Measurements from ENCODE around the gene FAM20C.

Gene FAM20C

GRCh38 chr7:159370-160270 lies 32.8 kb upstream of the FAM20C start:
- no peak for FAIRE-seq

DNA sequence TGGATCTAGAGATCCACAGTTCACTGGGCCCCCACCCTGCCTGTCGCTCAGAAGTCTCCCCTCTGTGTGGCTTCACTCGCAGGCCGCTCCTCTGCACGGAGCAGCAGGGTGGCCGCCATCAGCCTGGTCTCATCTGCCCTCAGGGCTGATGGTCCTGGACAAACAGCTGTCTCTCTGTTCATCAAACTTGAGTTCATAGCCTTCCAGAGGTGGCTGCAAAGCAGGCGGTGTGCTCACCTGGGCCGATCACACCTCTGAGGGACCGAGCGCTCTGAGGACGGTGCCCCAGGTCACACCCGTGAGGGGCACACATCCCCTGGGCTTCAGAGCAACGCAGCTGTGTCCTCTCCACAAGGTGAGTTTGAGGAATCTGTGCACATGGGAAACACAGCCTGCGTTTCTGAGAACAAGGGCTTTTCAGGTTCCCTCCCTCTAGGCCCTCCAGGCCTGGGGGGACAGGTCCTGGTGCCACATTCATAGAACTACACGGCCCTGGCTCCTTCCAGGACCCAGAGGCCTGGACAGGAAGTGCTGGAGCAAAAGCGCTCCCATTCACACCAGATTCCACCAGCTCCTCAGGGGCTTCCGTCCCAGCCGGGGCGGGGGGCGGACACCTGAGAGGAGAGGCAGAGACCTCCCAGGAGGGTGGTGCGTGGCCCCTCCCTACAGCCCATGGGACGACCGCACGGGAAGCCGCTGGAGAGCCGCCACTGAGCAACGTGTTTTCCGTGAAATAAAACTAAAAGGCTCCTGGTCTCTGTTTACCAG lies 31.2 kb upstream of the FAM20C start:
- FAIRE-seq, result no peak

DNA sequence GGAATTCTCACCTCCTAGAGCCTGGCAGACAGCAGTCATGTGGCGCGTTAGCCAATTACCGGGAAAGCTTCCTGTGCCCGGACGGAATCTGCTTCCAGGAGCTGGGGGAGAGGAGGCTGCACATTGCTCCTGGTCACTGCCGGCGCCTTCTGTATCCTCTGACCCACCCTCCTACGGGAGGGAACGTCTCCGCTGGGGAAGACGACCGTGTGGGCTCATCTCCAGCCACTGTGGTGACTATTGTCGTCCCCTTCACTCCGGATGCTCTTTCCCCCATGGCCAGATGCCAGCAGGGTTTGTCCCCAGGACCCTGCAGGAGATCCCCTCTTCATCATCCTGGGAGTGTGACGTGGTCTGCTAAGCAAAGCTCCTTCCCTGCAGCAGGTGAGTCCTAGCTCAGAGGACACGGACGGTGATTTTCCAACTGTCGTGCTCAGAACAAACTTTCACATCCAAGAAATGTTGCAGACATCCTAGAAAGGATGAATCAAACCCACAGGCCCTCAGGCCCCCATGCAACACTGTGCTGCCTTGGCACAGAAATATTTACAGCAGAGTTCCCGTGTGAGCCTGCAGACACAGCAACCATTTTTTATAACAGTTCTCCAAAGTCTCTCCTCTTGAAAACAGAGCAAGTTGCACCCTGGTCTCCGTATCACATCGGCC lies 29.6 kb upstream of the FAM20C start:
- FAIRE-seq, result no peak

GRCh38 chr7:163298-163695 lies 29.1 kb upstream of the FAM20C start:
- no peak for FAIRE-seq

DNA sequence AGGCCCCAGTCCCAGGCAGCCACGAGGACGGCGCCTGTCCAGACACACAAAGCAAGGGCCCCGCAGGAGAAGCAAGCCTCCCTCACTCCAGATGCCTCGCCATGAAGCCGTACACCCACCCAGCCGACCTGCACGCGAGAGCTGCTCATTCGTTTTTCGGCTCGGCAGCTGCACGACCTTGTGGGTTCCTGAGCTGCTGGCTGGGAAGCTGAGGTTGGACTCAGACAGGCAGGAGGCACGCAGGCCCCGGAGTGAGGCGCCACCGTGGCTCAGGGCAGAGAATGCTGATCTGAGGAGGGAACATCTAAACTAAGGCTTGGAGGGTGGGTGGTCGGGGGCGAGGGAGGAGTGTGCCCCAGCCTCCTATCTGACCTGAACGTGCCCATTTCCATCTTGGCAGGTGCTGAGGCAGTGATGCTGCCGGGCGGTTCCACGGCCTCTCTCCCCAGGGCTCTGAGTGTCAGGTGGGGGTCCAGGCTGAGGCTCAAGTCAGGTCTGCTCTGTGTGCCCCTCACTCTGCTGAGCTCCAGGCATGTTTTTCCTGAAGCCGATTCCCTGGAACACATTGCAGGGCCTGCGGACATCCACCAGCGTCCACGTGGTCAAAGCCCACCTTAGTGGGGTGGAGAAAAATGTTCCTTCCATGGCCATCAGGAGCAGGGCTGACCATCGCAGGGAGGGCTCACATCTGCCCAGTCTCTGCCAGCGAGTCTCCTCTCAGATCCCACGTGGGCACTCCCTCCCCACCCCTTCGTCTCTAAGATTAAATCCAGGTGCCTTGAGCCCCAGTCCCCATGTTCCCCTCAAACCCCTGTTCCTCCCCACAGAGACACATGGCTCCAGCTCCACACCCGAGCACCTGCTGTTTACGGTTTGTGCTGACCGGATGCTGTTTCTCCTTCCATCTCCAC lies 28.1 kb upstream of the FAM20C start:
- no peak for FAIRE-seq

GRCh38 chr7:164882-165660 lies 27.3 kb upstream of the FAM20C start:
- FAIRE-seq, result no peak

- no peak for FAIRE-seq
Observed at GRCh38 chr7:165661-166337, 26.6 kb upstream of the FAM20C start.

DNA sequence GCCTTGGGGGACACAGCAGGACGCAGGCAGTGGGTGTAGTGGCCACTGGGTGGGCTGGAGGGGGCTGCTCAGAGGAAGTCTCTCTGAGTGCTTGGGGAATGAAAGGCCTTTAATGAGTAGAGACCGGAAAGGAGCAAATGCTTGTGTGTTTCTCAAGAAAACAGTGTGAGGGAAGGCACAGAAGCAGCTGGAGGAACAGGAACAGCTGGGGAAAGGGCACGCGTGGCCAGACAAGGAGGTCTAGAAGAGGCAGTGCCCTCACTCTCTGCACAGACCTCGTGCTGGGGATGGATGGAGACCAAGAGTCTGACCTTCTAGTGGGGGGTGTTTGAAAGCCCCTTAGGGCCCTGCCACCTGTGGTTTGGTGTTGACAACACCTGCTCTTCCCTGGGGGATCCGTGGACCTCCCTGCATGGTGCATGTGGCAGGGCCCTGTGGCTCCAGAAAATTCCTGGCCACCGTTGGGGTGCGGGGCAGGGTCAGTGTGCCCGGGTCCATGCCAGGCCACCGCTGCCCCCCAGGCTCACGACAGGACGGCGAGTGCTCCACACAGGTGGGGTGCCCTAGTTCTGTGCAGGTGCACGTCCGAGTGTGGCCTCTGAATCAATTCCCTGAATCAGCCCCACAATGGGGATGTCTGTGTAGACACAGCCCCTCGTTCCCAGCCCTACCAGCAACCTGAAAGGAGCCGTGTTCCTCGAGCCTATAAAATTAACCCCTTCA lies 25.9 kb upstream of the FAM20C start:
- FAIRE-seq, result no peak

DNA sequence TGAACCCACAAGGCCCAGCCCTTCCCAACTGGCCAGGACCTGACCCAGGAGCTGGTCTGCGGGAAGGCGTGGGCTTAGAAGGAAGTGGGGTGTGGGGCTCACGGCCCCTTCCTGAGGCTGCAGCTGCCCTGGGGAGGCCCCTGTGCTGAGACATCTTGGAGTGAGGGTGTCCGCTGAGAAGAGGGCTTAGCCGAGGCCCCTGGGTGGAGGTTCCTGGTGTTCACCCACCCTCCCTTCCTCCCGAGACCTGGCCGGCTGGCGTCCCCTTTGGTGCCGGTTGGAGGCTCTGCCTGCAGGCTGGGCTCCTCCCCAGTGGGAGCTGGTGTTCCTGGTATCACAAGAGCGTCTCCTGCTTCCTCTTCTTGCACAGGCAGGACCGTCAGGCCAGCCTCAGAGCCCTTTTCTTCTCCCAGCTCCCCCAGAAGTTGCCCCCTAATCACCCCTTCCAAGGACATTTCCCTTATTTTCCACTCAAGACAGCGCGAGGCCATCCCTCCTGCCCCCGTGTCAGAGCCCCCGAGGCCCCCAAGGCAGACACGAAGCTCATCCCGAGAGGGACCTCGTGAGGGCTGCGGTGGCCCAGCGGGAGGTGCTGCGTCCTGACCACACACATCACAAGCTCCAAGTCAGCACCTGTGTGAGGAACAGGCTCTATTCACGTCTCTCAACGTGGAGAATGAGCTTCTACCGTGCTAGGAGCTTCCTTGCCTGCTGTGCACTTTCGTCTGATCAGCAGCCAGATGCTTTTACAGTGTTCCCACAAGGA lies 25.1 kb upstream of the FAM20C start:
- FAIRE-seq, result no peak

DNA sequence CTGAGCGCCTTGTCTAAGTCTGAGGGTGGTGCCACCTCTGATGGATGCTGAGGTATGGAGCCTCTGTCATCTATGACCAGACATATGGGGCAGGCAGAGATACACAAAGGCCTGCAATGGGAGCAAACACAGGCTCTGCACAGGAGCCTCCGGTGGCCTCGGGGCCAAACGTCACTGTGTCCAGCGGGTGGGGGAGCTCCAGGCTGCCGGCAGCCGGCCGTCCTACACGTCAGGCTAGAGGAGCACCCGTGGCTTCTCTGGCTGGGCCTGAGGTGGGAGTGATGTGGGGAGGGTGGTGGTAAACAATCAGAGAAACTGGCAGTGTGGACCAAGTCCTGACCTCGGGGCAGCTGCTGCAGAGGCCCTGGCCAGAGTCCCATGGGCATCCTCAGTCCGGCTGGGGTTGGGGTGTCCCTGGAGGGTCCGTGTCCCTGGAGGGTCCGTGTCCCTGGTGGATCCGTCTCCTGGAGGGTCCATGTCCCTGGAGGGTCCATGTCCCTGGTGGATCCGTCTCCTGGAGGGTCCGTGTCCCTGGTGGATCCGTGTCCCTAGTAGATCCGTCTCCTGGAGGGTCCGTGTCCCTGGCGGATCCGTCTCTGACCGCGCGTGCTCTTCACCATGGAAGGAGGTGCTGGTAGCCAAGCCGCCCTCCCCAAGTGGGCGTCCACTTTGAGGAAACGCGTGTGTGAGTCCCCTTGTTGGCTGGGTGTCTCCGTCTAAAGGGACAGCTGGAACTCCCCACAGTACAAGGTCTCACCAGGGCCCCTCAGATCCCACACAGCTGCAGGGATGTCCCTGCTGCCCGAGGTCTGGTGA lies 24.2 kb upstream of the FAM20C start:
- no peak for FAIRE-seq

DNA sequence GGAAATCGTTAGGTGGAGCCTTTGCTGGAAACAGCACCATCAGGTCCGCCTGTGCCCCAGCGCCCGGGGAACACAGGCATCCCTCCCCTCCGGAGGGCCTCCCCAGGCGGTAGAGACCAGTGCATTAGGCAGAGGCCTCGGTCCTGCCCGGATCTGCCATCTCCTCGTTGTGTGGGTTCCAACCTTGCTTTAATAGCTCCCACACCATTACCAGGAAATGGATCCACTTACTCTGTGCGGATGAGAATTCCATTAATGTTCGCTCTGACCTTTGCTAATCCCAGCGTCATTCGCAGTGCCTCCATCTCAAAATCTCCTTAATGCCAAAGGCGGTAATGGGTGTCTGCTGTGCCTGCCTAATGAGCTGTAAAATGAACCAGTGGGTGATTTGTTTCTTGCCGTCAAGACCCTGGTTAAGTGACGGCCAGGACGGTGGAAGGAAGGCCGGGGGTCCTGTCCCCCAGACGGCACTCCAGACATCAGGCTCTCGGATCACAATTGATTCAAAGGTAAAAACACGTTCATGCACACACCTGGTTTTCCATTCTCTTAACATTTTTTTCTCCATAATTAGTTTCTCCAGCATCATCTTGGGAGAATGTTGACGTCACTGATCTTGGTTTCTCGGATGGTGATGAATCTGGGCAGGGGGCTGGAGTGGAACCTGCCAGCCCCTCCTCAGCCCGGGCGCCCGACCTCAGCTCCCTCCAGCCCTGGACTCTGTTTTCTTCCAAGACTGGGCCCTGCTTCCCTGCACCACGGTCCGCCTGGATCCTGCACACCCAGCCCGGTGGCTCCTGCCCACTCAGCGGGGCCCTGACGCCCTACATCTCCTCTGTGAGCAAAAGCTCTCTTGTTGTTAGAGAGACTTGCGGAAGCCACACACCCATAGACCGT lies 22.8 kb upstream of the FAM20C start:
- no peak for FAIRE-seq

DNA sequence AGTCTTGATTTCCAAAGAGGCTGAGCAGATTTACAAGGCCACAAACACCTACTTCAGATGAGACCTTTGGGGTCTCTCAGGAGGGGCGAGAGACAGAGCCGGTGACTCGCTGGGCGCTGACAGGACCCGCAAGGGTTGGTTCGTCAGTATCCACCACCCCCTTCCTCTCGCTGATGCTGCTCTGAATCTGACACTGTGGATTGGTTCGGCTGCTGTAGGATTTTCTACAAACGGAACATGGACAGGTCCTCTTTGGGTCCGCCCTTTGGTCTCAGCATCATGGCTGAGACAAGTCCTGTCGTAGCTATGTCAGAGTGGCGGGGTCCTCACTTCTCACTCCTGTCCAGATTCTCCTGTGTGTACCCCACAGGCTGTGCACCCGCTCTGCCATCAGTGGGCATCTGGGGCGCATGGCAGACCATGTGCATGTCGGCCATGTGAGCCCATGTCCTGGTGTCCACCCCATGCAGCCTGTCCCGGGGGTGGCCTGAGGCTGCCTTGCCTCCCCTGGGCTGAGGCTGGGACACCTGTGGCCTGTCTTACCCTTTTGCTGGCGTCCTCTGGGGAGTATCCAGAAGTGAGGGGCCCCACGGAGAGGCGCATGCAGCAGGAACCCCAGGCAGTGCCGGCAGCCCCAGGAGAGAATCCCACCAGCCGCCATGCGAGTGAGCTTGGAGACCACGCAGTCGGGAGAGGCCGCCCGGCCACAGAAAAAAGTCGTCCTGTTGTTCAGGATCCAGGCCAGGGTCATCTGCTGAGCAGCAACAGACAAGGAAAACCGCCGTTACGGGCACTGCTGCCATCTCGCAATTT lies 21.6 kb upstream of the FAM20C start:
- no peak for FAIRE-seq

GRCh38 chr7:171364-171904 lies 20.9 kb upstream of the FAM20C start:
- no peak for FAIRE-seq

- no peak for FAIRE-seq
Observed at GRCh38 chr7:171912-172515, 20.4 kb upstream of the FAM20C start.

GRCh38 chr7:173209-173918 lies 19.0 kb upstream of the FAM20C start:
- FAIRE-seq, result no peak

Measured in TTC549 (cell line).